Caco-2 (cell line): ENCODE data around the gene VIP. TPM values are rescaled to one million over a fixed set of nuclear protein-coding genes. Genes with fewer than 3 reads are reported as not detected.
"Not testable (repeated sequence)": the region's sequence is repeated elsewhere in the genome, so short reads cannot be mapped to it uniquely, and the experiment has no call there.

Experiments
- Bru-seq: library from RNA; stranded (reverse); fragments of 400-500 nt; gene quantifications from one replicate; lab custom pipeline; 2021; lab: Mats Ljungman, UMichigan
- BruChase-seq, 2 experiments: library from RNA; stranded (reverse); fragments of 400-500 nt; gene quantifications; one replicate each; lab custom pipeline; 2021; lab: Mats Ljungman, UMichigan
- BruUV-seq: library from RNA; stranded (reverse); fragments of 400-500 nt; replicated peaks from 2 replicates; lab custom pipeline; 2021; lab: Mats Ljungman, UMichigan
- CTCF ChIA-PET: fragments of 300-600 bp; sonication (Branson Sonifier 250); formaldehyde crosslinking; loops from one replicate; lab custom pipeline; 2022; ENCODE audit warnings: antibody characterized with exemption; lab: Charles Lee
- POLR2A ChIA-PET: fragments of 300-600 bp; sonication (Branson Sonifier 250); formaldehyde crosslinking; loops from one replicate; lab custom pipeline; 2022; ENCODE audit warnings: antibody characterized with exemption; lab: Charles Lee
- DNase-seq, 2 experiments: peaks; one replicate each; pipeline versions ENCODE4 v3.0.0 to v3.0.0-alpha.2; 2020 to 2022
- H3K27me3 ChIP-seq: replicated peaks from 2 replicates; pipeline ENCODE4 v1.6.0; 2011; ENCODE audit warnings: low read length; ENCODE audit not compliant: control insufficient read depth, insufficient read depth
- H3K36me3 ChIP-seq: 2 replicates; pipeline ENCODE4 v1.5.1; 2011; ENCODE audit warnings: low read length; ENCODE audit not compliant: control insufficient read depth, insufficient read depth
- H3K4me1 ChIP-seq: fragments of 250-450 bp; sonication (Bioruptor Pico); 2 replicates; pipeline ENCODE4 v1.5.1; 2020; ENCODE audit warnings: mild to moderate bottlenecking
- H3K4me3 ChIP-seq: 2 replicates; pipeline ENCODE4 v1.5.1; 2011; ENCODE audit warnings: low read depth, mild to moderate bottlenecking, control low read depth, low read length
- H3K9me3 ChIP-seq: fragments of 250-450 bp; sonication (Bioruptor Pico); 2 replicates; pipeline ENCODE4 v1.5.1; 2020; ENCODE audit warnings: mild to moderate bottlenecking, moderate library complexity
- H3K27ac Mint-ChIP-seq: one replicate; pipeline ENCODE4 v1.8.0; 2022; ENCODE audit warnings: mixed read lengths; ENCODE audit not compliant: unreplicated experiment
- H3K27me3 Mint-ChIP-seq: one replicate; pipeline ENCODE4 v1.8.0; 2022; ENCODE audit warnings: mixed read lengths; ENCODE audit not compliant: insufficient read depth, unreplicated experiment
- H3K36me3 Mint-ChIP-seq: one replicate; pipeline ENCODE4 v1.8.0; 2022; ENCODE audit warnings: mild to moderate bottlenecking, mixed read lengths; ENCODE audit not compliant: insufficient read depth, unreplicated experiment
- H3K4me1 Mint-ChIP-seq: one replicate; pipeline ENCODE4 v1.8.0; 2022; ENCODE audit warnings: low read depth, mixed read lengths; ENCODE audit not compliant: unreplicated experiment
- H3K4me3 Mint-ChIP-seq: one replicate; pipeline ENCODE4 v1.8.0; 2022; ENCODE audit warnings: mild to moderate bottlenecking, moderate library complexity, mixed read lengths; ENCODE audit not compliant: unreplicated experiment
- H3K9me3 Mint-ChIP-seq: one replicate; pipeline ENCODE4 v1.8.0; 2022; ENCODE audit warnings: mixed read lengths; ENCODE audit not compliant: unreplicated experiment
- CTCF ChIP-seq, 2 experiments: fragments of 200-600 bp in 1 of 2; IDR thresholded peaks; 1 replicate in 1 of 2; 2 replicates in 1 of 2; pipeline versions ENCODE4 v1.5.1 to v1.8.0; 2011 to 2022; ENCODE audit warnings: antibody characterized with exemption in 1 of 2, control low read depth in 1 of 2, inconsistent platforms in 1 of 2, low read depth in 1 of 2, low read length in 1 of 2, mild to moderate bottlenecking in 1 of 2, moderate library complexity in 1 of 2; ENCODE audit not compliant: insufficient read depth in 1 of 2, severe bottlenecking in 1 of 2, unreplicated experiment in 1 of 2
- intact Hi-C: fragments of 100-400 bp; cut with micrococcal nuclease; formaldehyde crosslinking; loops from one replicate; pipeline ENCODE4 v1.10.0; 2022; ENCODE audit not compliant: unreplicated experiment
- long read RNA-seq: library from polyadenylated mRNA; stranded (forward); transcript quantifications from one replicate; pipeline ENCODE4 v2.0.0, GENCODE V29; 2022
- total RNA-seq: library from RNA; stranded (reverse); gene quantifications from 2 replicates; pipeline ENCODE4 v1.2.3, GENCODE V29; 2022

VIP gene
- total RNA-seq (not detected in 2 replicates), Bru-seq, nascent RNA (not detected), BruChase-seq, experiment 1, labeled RNA remaining after a 2-hour chase (not detected), BruChase-seq, experiment 2, labeled RNA remaining after a 6-hour chase (not detected)
- long read RNA-seq = 0 reads

DNA sequence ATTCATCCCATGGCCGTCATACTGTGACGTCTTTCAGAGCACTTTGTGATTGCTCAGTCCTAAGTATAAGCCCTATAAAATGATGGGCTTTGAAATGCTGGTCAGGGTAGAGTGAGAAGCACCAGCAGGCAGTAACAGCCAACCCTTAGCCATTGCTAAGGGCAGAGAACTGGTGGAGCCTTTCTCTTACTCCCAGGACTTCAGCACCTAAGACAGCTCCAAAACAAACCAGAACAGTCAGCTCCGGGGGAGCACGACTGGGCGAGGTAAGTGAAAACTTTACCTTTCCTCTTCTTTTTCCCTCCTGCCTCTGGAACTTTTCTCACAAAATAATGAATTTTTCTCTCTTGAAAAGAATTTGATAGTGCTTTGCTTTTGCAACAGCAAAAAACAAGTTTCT is at the start of gene VIP:
Gene VIP (plus strand): TSS at position 104 of the 400 bp plus-strand sequence. CDS start 1,381 bp downstream, outside the sequence.
- no peak for TF ChIP-seq CTCF (IDR thresholded peaks at IDR 0.05; ENCODE audit: insufficient read depth in 1 of 2, low read depth in 1 of 2, low read length in 1 of 2, severe bottlenecking in 1 of 2, unreplicated experiment in 1 of 2)
- intact Hi-C loops = loop anchor here (1.0 kb wide), 1 partner anchor 203 kb away; no protein-coding TSS in a partner anchor
- H3K27ac Mint-ChIP-seq = no peak within 1 kb of the TSS
- H3K27me3 Mint-ChIP-seq = no peaks in the 10 kb centered on the region
- H3K36me3 ChIP-seq = no peaks in the 10 kb centered on the region
- no peak within 1 kb of the TSS for H3K4me3 ChIP-seq
- no peaks in the 10 kb centered on the region for H3K36me3 Mint-ChIP-seq
- H3K27me3 ChIP-seq = no peaks in the 10 kb centered on the region
- DNase-seq = peak in 1 of 2 experiments; percentile 60
- POLR2A ChIA-PET = no interaction called here
- CTCF ChIA-PET = interaction anchor here (1.2 kb wide), 1 partner anchor 197 kb away, joined by 4 read pairs; no protein-coding TSS in a partner anchor
- H3K4me1 ChIP-seq = no peaks in the 10 kb centered on the region
- no peaks in the 10 kb centered on the region for H3K4me1 Mint-ChIP-seq
- no peaks in the 10 kb centered on the region for H3K9me3 ChIP-seq
- H3K9me3 Mint-ChIP-seq = no peaks in the 10 kb centered on the region
- H3K4me3 Mint-ChIP-seq = no peak within 1 kb of the TSS
- no TSS peak for BruUV-seq

- Histone ChIP-seq H3K4me1 (no peaks in the 10 kb centered on the region), H3K27me3 (no peaks in the 10 kb centered on the region), H3K4me3 (no peak overlapping the region), H3K9me3 (no peaks in the 10 kb centered on the region), H3K36me3 (no peaks in the 10 kb centered on the region)
- no peaks in the 10 kb centered on the region for H3K4me1 Mint-ChIP-seq
- H3K4me3 Mint-ChIP-seq = no peak overlapping the region
- BruUV-seq = no TSS peak
- intact Hi-C loops = loop anchor here (1.0 kb wide), 1 partner anchor 149 kb away; no protein-coding TSS in a partner anchor
- CTCF ChIA-PET = interaction anchor here (0.6 to 1.4 kb wide), 2 partner anchors 58 to 232 kb away, joined by 3 read pairs; no protein-coding TSS in a partner anchor
- H3K27me3 Mint-ChIP-seq = peaks cover 7% of the 10 kb centered on the region
- POLR2A ChIA-PET = no interaction called here
- no peaks in the 10 kb centered on the region for H3K36me3 Mint-ChIP-seq
- no peaks in the 10 kb centered on the region for H3K9me3 Mint-ChIP-seq
- H3K27ac Mint-ChIP-seq = no peak overlapping the region
- TF ChIP-seq CTCF (IDR thresholded peaks at IDR 0.05; ENCODE audit: insufficient read depth in 1 of 2, low read depth in 1 of 2, low read length in 1 of 2, severe bottlenecking in 1 of 2, unreplicated experiment in 1 of 2) = no peak
- DNase-seq = no peak
Measured at GRCh38 chr6:152701081-152701862, 49.3 kb upstream of the VIP start.

GRCh38 chr6:152701863-152702401 is 48.7 kb upstream of the VIP start:
- no peaks in the 10 kb centered on the region for H3K9me3 Mint-ChIP-seq

DNA sequence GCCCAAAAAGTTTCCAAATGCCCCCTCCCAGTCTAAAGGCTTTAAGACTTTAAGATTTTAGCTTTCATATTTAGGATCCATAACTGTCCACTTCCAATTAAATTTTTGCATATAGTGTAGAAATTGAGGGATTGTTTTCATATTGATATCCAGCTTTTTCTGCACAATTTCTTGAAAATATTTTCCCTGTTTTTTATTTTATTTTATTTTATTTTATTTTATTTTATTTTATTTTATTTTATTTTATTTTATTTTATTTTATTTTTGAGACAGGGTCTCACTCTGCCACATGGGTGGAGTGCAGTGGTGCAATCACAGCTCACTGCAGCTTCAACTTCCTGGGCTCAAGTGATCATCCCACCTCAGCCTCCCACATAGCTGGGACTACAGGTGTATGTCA is 46.8 kb upstream of the VIP start:
- H3K4me3 Mint-ChIP-seq, BruUV-seq, H3K9me3 Mint-ChIP-seq: not testable (repeated sequence)

More at GRCh38 chr6:152701863-152702401, 48.7 kb upstream of the VIP start:
- H3K4me3 ChIP-seq = no peak overlapping the region
- Mint-ChIP-seq H3K36me3 (no peaks in the 10 kb centered on the region), H3K4me1 (no peaks in the 10 kb centered on the region), H3K27ac (no peak overlapping the region), H3K27me3 (peaks cover 7% of the 10 kb centered on the region), H3K4me3 (no peak overlapping the region)
- H3K4me1 ChIP-seq = no peaks in the 10 kb centered on the region
- H3K9me3 ChIP-seq = no peaks in the 10 kb centered on the region
- DNase-seq = no peak
- CTCF ChIA-PET = interaction anchor here (0.6 to 1.4 kb wide), 2 partner anchors 59 to 233 kb away, joined by 3 read pairs; no protein-coding TSS in a partner anchor
- POLR2A ChIA-PET = no interaction called here
- intact Hi-C loops = loop anchor here (1.0 kb wide), 1 partner anchor 150 kb away; no protein-coding TSS in a partner anchor
- H3K36me3 ChIP-seq = no peaks in the 10 kb centered on the region
- BruUV-seq = no TSS peak
- H3K27me3 ChIP-seq = no peaks in the 10 kb centered on the region
- TF ChIP-seq CTCF (IDR thresholded peaks at IDR 0.05; ENCODE audit: insufficient read depth in 1 of 2, low read depth in 1 of 2, low read length in 1 of 2, severe bottlenecking in 1 of 2, unreplicated experiment in 1 of 2) = no peak

More for the DNA sequence above, 46.8 kb upstream of the VIP start:
- H3K9me3 ChIP-seq, CTCF ChIA-PET, POLR2A ChIA-PET, H3K4me1 Mint-ChIP-seq, H3K27ac Mint-ChIP-seq, DNase-seq, H3K36me3 Mint-ChIP-seq, H3K27me3 ChIP-seq, H3K4me1 ChIP-seq, H3K27me3 Mint-ChIP-seq, H3K36me3 ChIP-seq, intact Hi-C loops, H3K4me3 ChIP-seq: not testable (repeated sequence)
